HG03354 (cell line): ENCODE data around the gene RBBP6.

Experiments
- ATAC-seq: cut with Tn5 transposase; IDR thresholded peaks from one replicate; pipeline ENCODE4 v1.9.1; 2021; ENCODE audit warnings: mild to moderate bottlenecking; ENCODE audit not compliant: unreplicated experiment, poor library complexity, severe bottlenecking

RBBP6 gene

DNA sequence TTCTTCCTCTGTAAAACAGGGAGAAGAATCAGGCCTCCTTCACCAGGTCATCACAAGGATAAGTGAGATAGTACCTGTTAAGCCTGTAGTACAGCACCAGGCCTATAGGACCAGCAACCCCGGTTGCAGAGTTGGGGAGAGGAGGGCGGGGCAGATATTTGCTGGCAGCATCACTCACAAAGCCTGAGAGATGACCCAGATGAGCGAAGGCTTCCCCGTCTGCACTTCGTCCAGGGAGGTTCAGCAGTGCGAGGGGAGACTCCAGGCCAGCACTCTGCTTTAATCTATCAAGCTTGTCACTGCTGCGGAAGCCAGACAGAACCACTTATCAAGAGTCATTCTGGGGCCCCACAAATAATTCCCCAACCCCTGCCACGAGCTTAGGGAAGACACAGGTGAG, 15.8 kb upstream of the RBBP6 start:
- ATAC-seq, result no peak

DNA sequence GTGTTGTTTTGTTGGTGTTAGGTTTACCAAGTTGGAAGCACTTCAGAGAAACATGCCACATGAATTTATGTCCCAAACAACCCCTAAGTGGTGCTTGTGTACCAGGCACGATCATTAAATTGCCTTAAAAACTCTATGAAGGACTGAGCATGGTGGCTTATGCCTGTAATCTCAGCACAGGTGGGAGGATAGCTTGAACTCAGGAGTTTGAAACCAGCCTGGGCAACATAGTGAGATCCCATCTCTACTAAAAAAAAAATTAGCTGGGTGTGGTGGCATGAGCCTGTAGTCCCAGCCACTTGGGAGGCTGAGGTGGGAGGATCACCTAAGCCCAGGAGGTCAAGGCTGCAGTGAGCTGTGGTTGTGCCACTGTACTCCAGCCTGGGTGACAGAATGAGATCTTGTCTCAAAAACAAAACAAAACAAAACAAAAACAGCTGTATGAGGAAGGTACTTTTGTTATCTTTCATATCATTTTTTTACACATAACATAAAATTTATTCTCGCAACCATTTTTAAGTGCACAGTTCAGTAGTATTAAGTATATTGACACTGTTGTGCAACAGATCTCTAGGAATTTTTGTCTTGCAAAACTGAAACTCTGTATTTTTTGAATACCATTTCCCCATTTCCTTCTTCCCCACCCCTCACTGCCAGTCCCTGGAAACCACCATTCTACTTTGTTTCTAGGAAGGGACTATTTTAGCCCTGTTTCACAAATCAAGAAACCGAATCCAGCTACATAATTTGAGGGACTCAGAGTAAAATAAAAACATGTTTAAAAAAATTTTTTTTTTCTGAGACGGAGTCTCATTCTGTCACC, 14.3 kb upstream of the RBBP6 start:
- no peak for ATAC-seq

DNA sequence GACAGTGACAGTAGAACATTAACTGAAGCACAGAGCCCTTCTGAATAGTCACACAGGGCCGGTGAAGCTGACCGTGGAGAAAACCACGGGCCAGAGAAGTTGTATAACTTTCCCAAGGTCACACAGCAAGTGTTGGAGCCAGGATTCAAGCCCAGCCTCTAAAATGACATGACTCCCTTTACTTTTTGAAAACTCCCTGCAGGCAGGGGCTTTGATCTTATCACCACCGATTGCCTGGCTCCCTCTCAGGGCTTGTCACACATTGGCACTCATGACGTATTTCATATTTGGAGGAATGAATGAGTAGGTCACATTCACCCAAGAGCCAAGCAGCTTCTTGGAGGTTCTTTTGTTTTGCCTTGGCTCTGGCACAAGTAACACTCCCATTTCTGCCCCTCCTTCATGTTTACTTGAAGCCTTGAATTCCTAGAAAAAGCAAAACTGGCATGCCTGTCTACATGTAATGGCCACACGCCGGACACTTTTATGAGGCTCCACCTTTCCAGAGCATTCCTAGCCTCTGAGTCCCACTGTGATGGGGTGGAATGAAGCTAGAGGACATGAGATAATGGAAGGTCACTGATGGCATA, 13.3 kb upstream of the RBBP6 start:
- ATAC-seq, result no peak

DNA sequence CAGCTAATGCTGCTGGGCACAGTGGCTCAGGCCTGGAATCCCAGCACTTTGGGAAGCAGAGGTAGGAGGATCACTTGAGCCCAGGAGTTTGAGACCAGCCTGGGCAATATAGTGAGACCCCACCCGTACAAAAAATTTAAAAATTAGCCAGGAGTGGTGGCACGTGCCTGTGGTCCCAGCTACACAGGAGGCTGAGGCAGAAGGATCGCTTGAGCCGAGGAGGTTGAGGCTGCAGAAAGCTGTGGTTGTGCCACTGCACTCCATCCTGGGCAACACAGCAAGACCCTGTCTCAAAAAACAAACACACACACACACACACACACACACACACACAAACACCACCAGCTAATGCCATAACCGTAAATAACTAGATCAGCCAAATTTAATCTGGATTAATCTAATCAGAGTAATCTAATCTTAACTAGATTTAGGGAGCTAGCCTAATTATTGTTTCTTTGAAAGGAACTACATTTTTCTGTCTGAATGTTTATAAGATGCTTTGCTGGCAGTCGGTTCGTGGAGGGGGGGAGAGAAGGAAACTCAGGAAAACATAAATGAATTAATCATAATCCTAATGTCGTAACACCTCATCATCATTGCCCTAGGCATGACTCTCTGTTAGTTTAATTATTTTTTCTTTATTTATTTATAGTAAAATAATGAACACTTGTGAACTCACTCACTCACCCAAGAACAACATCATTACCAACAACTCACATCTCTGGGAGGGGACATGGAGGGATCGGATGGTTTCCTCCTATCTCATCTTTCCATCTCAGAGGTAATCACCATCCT, 12.5 kb upstream of the RBBP6 start:
- ATAC-seq, result no peak

DNA sequence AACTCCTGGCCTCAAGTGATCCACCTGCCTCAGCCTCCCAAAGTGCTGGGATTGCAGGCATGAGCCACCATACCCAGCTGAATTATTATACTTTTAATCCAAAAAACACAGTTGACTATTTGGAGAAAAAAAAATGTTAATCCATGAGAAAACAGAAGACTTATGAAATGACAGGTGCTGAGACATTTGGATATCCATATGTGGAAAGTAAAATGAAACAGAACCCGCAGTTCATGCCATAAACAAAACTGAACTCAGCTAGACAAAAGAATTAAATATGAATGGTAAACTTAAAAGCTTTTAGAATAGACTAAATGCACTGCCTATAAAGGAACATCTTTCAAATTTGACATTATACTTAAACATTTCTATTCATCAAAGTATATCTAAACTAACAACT, 8.2 kb upstream of the RBBP6 start:
- no peak for ATAC-seq

DNA sequence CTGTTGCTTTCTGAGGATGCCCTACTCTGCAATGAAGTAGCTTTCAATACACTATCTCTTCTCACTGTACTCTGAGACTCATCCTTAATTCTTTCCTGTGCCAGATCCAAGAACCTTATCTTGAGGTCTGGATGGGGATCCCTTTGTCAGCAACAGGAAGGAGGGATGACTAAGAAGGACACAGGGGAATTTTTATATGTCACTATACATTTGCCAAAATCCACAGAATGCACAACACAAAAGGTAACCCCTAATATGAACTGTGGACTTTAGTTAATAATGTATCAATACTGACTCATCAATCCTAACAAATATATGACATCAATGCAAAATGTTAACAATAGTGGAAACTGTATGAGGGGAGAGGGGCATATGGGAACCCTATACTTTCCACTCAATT, 4.7 kb upstream of the RBBP6 start:
- ATAC-seq, result no peak

DNA sequence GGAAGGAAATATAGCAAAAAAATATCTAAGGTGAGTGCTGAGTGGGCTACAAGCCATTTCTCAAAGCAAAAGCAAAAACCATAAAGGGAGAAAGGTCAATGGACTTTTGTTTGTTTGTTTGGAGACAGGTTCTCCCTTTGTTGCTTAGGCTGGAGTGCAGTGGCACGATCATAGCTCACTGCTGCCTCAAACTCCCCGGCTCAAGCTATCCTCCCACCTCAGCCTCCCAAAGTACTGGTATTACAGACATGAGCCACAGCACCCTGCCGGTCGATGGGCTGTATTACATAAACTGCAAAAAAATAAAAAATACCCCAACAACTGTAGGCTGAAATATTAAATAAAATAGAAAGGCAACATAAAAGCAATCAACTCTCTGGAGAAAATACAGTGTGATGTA, 3.5 kb upstream of the RBBP6 start:
- no peak for ATAC-seq

DNA sequence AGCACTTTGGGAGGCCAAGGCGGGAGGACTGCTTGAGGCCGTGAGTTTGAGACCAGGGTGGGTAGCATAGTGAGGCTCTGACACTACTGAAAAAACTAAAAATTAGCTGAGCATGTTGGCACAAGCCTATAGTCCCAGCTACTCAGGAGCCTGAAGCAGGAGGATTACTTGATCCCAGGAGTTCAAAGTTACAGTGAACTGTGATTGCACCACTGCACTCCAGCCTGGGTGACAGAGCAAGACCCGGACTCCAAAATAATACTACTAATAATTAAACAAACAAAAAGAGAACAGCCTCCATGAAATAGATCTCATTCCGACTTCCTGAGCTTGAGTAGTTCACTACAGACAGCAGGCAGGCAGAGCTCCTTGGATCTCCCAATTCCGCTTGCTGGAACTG, 2.7 kb upstream of the RBBP6 start:
- no peak for ATAC-seq

DNA sequence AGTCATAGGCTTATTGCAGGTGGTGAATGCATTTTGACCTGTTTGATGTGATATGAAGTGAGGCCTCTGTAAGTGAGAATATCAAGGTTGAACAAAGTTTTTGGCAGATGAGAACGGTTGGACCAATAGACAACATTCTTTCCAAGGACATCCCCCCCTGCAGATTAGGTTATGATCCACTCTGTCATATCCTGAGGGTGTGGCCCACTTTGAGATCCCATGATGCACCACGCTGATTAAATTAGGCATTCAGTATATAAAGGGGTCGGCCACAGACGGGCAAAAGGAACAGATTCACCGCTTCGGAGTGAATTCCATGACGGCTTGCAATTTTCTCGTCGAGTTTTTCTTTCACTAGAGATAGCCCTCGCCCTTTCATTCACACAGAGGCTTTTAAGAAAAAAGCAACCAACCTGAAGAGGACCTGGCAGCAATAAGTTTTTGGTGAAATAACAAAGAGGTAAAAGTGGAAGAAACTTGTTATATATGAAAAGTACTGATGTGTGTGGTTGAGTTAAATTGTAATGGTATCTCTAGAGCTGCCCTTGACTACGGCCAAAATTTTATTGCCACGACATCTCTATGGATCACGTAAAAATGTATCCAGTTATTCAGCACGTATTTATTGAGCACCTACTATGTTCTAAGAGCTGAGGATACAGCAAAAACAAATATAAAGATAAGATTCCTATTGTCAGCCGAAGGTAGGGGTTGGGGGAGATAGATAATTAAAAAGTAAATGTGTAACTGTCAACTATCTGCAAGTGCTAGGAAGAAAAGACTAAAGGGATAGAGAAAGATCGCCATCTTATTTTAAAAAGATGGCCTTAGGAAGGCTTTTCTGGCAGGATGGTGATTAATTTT, 1.7 kb upstream of the RBBP6 start:
- ATAC-seq, result no peak

DNA sequence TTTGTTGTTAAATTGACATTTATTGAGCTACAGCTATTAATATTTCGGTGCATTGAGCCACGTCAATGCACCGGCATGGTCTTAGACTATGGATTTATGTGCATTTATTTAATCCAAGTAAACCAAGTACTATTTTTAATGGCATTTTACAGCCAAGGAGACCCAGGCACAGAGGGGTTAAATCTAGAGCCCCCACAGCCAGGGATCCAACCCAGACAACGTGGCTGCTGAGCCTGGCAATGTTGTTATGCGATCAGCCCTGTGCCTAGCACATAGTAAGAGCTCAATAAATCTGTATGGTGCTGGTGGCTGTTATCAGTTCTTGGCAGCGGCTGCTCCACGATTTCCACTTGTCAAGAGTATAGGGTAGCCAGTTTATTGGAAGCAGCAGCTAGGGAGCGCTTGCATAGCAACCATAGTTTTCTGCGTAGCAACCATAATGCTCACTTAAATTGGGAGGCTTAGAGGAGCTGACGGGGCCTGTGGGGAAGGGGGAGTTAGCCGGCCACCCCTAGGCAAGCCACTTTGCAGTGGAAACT, 541 bp upstream of the RBBP6 start:
- ATAC-seq, result no peak

DNA sequence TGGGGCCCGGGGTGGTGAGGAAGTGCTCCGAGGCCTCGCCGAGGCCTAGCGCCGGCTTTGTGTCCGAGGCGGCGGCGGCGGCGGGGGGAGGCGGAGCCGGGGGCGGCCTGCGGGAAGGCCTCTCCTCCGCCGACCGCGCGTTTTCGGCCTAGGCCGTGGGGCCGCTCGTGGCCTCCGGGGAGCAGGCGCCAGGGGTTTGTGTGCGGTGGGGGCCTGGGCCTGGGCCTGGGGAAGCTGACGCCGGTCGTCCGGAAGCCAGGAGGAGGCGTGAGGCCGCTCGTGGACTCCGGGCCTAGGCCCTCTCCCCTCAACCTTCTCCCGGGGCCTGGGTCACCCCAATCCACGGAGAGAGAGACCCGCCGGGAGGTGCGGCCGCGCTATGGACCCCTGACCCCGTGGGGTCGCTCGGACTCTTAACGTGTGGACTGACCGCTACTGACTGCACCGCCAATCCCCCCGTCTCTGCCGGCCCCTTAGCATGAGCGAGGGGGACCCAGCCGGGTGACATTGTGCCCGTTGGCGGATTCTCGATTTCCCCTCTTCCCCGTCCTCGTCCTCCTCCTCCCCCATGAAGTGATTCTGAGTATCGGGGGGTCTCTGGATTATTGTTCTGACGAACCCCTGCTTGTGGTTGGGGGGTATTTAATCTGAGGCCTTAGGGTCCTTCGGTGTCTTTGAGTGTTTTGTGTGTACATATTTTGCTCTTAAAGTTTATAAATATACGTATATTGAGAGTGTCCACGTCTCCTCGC, 660 bp downstream of the RBBP6 start:
- ATAC-seq, result peak; percentile 44

DNA sequence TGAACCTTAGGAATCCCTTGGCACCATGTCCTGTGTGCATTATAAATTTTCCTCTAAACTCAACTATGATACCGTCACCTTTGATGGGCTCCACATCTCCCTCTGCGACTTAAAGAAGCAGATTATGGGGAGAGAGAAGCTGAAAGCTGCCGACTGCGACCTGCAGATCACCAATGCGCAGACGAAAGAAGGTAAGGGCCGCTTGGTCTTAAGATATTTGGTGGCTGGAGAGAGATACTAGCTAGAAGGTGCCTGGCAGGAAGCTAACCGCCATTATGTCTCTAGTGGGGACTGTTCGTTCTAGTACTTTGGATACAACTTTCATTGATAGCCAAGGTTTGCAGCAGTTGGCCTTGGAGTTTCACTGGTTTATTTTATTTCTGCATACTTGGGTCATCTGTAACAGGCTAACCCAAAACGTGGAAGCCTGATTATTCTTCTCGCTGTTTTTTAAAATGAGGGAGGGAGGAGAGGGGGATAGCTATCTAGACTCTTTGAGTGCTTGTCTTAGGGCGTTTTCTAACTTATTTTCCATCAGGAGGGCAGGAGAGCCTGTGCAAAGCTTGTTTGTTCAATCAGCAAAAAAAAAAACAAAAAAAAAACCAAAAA, 1.3 kb downstream of the RBBP6 start:
- no peak for ATAC-seq

DNA sequence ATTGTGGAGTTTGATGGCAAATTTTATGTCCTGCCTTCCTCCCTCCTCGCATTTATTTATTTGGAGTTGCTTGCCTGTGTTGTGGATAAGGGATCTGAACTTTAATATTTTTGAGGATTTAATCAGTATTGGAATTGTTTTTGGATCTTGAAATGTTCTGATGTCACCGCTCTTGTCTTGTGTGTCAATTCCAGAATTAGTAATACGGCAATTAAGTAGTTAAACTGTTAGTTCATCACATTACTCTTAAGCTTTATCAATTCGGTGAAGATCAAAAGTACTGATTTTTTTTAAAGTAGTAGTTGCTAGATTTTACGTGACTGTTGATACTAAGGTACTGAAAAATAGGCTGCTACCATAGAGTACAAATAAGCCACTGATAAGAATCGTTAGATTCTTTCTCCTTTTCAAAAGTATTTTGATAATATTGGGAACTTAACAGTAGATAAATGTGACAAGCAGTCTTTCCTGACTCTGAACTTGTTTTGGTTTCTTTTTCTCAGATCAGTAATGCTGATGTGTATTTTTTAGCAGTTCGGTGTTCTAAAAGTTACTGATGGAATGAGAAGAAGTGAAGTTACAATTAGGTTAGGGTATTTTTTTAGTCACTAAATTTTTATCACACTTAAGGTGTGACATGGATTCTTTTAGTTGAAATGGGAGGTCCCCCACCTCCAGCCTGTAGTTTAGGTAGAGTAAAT, 2.0 kb downstream of the RBBP6 start:
- ATAC-seq, result no peak

DNA sequence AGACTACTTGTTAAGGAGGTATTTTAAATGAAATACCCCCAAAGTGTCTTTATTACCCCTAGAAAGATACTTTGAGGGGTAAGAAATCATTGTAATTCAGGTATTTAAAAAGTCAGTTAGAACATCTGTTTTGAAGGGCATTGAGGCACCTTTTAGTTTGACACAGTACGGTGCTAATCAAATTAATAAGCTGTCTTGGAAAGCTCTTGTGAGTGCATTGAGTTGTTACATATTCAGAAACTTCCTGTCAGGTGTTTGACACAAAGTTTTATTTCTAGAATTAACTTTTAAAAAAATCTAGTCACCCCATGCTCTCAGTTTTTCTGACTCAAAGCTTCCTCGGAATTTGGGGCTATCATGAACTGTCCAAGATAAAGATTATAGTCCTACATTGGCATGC, 4.6 kb downstream of the RBBP6 start:
- ATAC-seq, result no peak

DNA sequence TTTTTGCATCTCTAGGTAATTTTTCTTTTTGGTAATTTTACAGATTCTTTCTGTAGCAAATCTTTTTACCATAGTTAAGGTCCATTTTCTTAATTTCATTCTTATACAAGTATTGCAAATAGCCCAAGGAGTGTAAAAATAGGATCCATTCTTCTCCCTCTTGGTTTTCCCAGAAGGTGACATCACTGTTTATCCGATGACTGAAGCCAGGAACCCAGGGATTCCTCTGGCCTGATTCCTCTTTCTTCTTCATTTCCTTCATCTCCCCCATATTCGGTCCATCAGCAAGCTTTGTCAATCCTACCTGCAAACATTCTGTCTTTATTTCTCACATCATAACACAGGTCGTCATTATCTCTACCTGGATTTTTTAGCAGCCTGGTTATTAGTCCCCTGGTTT, 5.3 kb downstream of the RBBP6 start:
- no peak for ATAC-seq

DNA sequence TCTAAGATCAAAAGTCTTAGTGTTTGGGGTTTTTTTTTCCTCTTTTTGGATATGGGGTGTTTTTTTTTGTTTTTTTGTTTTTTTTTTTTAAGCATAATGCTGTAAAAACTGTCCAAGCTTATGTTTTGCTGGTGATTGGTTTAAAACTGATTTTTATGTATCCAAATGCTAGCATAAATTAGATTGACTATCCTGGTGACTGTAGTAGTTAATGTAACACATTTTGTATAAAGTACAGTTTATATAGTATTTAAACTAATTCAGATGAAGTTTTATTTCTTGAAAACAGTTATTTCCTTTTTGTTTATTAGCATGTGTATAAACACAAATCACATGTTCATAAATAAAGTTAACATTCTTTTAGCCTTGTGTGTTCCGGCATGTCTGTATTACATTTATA, 10.9 kb downstream of the RBBP6 start:
- ATAC-seq, result no peak

DNA sequence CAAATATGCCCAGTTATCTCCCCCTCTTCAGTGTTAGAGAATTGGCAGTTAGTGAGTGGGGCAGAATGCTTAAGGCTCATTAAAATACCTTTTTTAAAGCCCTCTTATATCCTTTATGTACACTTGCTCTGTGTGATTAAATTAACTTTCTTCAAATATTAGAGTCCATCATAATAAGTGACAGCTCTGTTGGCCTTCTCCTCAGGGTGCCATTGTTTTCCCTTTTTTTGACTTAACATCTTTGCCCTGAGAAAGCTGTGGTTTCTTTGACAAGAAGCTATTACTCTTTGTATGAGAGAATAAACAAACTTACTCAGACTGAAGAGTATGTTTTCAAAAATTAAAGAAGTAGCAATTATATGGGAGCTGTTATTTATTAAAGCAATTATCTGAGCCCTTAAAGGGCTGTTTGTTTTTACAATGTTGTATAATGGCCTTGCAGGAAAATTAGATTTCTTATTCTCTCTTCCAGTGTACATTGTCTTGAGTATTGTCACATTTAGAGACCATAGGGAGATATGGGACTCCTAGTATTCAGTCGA, 13.4 kb downstream of the RBBP6 start:
- no peak for ATAC-seq

DNA sequence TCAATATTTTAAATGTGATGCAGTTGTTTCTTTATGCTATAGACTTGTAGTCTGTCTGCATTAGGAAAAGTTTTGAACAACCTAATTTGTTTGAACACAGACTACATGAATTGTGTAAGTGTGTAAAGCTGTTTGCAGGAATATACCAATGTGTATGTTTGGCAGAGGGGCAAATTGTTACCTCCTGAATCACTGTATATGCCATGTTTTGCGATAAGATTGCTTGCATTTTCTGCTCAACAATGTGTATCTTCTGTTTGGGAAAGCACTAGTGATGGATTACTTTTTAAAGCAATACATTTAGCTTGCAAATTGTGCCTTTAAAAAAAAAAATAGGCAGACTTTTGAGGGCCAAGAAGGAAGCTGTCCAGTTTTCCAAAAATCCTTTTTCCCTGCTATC, 14.6 kb downstream of the RBBP6 start:
- no peak for ATAC-seq
